ENCODE measurements around the gene LRMDA. TPM values are rescaled to one million over a fixed set of nuclear protein-coding genes. Genes with fewer than 3 reads are reported as not detected.
A peak's percentile ranks its signal among the peaks of the same experiment; 100 is the strongest.

The LRMDA gene
- total RNA-seq, 3 donors from 2014 or later, result 8.3 to 17.1 (median 11.1) TPM

DNA sequence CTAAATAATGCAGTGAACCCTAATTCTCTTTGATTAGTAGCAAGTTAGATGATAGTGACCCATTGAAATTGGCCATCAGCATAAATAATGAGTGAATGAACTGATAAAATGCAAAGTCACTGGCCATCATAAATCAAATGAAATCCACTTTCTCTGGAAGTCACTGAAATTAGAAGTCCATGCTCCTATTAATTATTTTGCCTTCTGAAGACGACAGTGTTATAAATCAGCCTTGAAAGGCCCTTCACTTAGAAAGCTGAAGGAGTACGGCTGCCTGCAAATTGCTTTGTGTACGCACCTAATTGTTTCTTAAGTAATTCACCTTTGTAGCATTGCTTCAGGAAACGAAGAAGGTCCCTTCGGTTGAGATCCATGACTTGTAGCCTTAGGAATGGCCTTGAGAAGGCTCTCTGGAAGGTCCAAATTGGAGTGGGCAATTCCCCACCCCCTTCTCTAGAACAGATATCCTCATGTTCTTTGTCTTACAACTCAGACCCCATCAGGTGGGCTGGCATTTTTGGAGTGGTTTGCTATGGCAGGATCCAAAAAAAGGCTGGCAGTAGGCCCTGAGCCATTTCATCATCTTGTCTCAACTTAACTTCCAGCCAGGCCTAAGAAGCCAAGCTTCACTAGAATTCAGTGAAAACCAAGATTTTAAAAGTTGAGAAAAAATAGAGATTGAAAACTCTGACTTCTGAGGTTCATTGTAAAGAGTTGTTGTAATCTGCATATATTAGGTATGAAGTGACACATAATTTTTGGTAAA, 420.3 kb downstream of the LRMDA start:
- no peak for DNase-seq (ENCODE audit: low spot score in 2 of 2)
- Histone ChIP-seq H3K4me3 (no peak overlapping the region), H3K9me3 (no peaks in the 10 kb centered on the region), H3K27ac (no peak overlapping the region), H3K4me1 (no peaks in the 10 kb centered on the region), H3K27me3 (no peaks in the 10 kb centered on the region), H3K36me3 (no peaks in the 10 kb centered on the region)
- no peak for TF ChIP-seq POLR2AphosphoS5 (IDR thresholded peaks at IDR 0.05)
- TF ChIP-seq, protein P1, sequence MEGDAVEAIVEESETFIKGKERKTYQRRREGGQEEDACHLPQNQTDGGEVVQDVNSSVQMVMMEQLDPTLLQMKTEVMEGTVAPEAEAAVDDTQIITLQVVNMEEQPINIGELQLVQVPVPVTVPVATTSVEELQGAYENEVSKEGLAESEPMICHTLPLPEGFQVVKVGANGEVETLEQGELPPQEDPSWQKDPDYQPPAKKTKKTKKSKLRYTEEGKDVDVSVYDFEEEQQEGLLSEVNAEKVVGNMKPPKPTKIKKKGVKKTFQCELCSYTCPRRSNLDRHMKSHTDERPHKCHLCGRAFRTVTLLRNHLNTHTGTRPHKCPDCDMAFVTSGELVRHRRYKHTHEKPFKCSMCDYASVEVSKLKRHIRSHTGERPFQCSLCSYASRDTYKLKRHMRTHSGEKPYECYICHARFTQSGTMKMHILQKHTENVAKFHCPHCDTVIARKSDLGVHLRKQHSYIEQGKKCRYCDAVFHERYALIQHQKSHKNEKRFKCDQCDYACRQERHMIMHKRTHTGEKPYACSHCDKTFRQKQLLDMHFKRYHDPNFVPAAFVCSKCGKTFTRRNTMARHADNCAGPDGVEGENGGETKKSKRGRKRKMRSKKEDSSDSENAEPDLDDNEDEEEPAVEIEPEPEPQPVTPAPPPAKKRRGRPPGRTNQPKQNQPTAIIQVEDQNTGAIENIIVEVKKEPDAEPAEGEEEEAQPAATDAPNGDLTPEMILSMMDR (IDR thresholded peaks at IDR 0.05), result no peak
- TF ChIP-seq POLR2A (IDR thresholded peaks at IDR 0.05), result no peak
- intact Hi-C loops (cut with DNase I; ENCODE audit: low total_unique reads), result no loop called here

GRCh38 chr10:75852851-75853484, 421.5 kb downstream of the LRMDA start:
- DNase-seq (ENCODE audit: low spot score in 2 of 2), result no peak
- Histone ChIP-seq H3K27ac (no peak overlapping the region), H3K27me3 (no peaks in the 10 kb centered on the region), H3K36me3 (no peaks in the 10 kb centered on the region), H3K4me3 (no peak overlapping the region), H3K4me1 (no peaks in the 10 kb centered on the region), H3K9me3 (no peaks in the 10 kb centered on the region)
- TF ChIP-seq, protein P1 (IDR thresholded peaks at IDR 0.05), result peak in 1 of 3 donors; percentile 13
- no peak for TF ChIP-seq POLR2AphosphoS5 (IDR thresholded peaks at IDR 0.05)
- intact Hi-C loops (cut with DNase I; ENCODE audit: low total_unique reads), result no loop called here

- intact Hi-C loops (cut with DNase I; ENCODE audit: low total_unique reads), result no loop called here
- DNase-seq (ENCODE audit: low spot score in 2 of 2), result no peak
- H3K9me3 ChIP-seq, result no peaks in the 10 kb centered on the region
- no peaks in the 10 kb centered on the region for H3K27me3 ChIP-seq
- H3K27ac ChIP-seq, result no peak overlapping the region
- H3K4me3 ChIP-seq, result no peak overlapping the region
- TF ChIP-seq POLR2A (IDR thresholded peaks at IDR 0.05) (no peak), POLR2AphosphoS5 (IDR thresholded peaks at IDR 0.05) (no peak)
- TF ChIP-seq, protein P1 (IDR thresholded peaks at IDR 0.05), result no peak
- H3K36me3 ChIP-seq, result no peaks in the 10 kb centered on the region
- H3K4me1 ChIP-seq, result no peaks in the 10 kb centered on the region
Measured at GRCh38 chr10:75857269-75857846, 425.9 kb downstream of the LRMDA start.

DNA sequence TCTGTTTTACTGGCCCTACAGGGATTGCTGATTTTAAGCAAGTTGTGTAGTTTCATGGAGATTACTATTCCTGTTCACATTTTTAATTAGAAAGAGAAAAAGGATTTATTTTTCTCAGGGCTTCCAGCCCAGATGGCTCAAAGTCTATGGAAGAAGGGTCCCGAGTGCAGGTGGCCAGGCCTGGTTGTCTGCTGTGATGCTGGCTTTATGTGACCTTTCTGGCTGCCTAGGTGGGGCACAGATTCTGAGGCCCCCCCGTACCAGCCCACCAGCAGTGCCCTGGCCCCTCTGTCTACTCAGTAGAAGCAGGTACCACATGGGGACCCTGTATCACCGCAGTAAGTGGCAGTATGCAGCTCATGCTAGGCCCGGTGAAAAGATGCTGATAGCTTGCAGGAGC, 426.5 kb downstream of the LRMDA start:
- Histone ChIP-seq H3K9me3 (no peaks in the 10 kb centered on the region), H3K27me3 (no peaks in the 10 kb centered on the region), H3K4me3 (no peak overlapping the region), H3K36me3 (no peaks in the 10 kb centered on the region), H3K27ac (no peak overlapping the region), H3K4me1 (no peaks in the 10 kb centered on the region)
- TF ChIP-seq POLR2A (IDR thresholded peaks at IDR 0.05) (no peak), POLR2AphosphoS5 (IDR thresholded peaks at IDR 0.05) (no peak)
- TF ChIP-seq, protein P1 (IDR thresholded peaks at IDR 0.05), result no peak
- intact Hi-C loops (cut with DNase I; ENCODE audit: low total_unique reads), result no loop called here
- DNase-seq (ENCODE audit: low spot score in 2 of 2), result no peak

DNA sequence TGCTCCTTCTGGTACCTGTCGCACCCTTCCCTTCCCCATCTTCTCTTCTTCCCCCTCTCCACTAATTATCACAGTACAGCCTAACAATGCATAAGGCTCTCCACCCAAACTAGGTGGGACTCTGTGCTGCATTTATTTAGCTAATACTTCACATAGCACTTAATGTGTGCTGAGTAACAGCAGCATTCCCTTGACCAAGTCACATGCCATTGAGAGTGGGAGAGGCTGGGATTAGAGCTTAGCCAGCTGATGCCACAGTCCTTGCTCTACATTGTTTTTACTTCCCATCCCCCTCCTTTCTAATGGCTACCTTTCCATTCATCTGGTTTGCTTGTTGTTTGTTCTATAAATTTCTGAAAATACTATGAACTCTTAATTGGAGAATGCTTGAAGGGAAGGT, 426.9 kb downstream of the LRMDA start:
- no peak overlapping the region for H3K27ac ChIP-seq
- H3K27me3 ChIP-seq, result no peaks in the 10 kb centered on the region
- H3K9me3 ChIP-seq, result no peaks in the 10 kb centered on the region
- TF ChIP-seq POLR2AphosphoS5 (IDR thresholded peaks at IDR 0.05), result no peak
- TF ChIP-seq, protein P1 (IDR thresholded peaks at IDR 0.05), result no peak
- TF ChIP-seq POLR2A (IDR thresholded peaks at IDR 0.05), result no peak
- DNase-seq (ENCODE audit: low spot score in 2 of 2), result no peak
- H3K4me1 ChIP-seq, result no peaks in the 10 kb centered on the region
- no peak overlapping the region for H3K4me3 ChIP-seq
- H3K36me3 ChIP-seq, result no peaks in the 10 kb centered on the region
- intact Hi-C loops (cut with DNase I; ENCODE audit: low total_unique reads), result no loop called here
